Bronchial epithelial cell (primary cell): ENCODE measurements around the gene RUNX1. TPM values are rescaled to one million over a fixed set of nuclear protein-coding genes. Genes with fewer than 3 reads are reported as not detected.

Experiments
- DNase-seq: peaks from one replicate; pipeline ENCODE4 v3.0.0-alpha.2; 2010; ENCODE audit warnings: low read depth
- FAIRE-seq: peaks from 2 replicates; lab custom pipeline; 2011; peaks lifted over from hg19 to GRCh38; lab: Jason Lieb, UNC
- H3K27me3 ChIP-seq: 2 replicates; pipeline ENCODE4 v1.5.1; 2011; ENCODE audit warnings: low read length; ENCODE audit not compliant: control insufficient read depth, insufficient read depth
- H3K36me3 ChIP-seq: 2 replicates; pipeline ENCODE4 v1.5.1; 2011; ENCODE audit warnings: low read length; ENCODE audit not compliant: control insufficient read depth, insufficient read depth
- H3K4me3 ChIP-seq: 2 replicates; pipeline ENCODE4 v1.5.1; 2011; ENCODE audit warnings: mild to moderate bottlenecking, low read depth, low read length, control low read depth
- CTCF ChIP-seq: IDR thresholded peaks from 2 replicates; pipeline ENCODE4 v1.5.1; 2011; ENCODE audit warnings: mild to moderate bottlenecking, moderate library complexity, low read length, control low read depth, inconsistent platforms; ENCODE audit not compliant: insufficient read depth, severe bottlenecking
- total RNA-seq: library from RNA; depleted of rRNA; stranded (reverse); fragments of >200 nt; gene quantifications from 2 replicates; pipeline ENCODE4 v1.2.1, GENCODE V29; 2014

Gene RUNX1
- total RNA-seq, 1 donor from 2014 or later, result 11.8 TPM

DNA sequence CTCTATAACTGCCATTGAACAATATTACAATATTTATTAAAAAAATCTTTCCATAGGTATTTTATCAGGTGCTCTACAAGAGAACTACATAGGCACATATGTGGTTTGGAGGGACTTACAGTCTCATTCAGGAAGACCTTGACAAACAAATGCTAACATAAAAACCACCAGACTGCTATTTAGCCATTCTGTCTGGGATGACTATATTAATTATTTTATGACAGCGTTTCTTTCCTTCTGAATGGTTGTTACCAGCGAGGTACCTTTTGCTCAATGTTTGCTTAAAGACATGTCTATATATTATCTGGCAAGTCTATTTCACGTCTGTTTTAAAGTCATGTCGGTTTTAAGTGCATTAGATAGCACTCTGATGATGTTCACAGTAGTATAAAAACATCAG, 69.7 kb downstream of the RUNX1 start:
- no peak for DNase-seq
- Histone ChIP-seq H3K36me3 (no peaks in the 10 kb centered on the region), H3K4me3 (no peak overlapping the region), H3K27me3 (no peaks in the 10 kb centered on the region)
- no peak for FAIRE-seq
- no peak for TF ChIP-seq CTCF

DNA sequence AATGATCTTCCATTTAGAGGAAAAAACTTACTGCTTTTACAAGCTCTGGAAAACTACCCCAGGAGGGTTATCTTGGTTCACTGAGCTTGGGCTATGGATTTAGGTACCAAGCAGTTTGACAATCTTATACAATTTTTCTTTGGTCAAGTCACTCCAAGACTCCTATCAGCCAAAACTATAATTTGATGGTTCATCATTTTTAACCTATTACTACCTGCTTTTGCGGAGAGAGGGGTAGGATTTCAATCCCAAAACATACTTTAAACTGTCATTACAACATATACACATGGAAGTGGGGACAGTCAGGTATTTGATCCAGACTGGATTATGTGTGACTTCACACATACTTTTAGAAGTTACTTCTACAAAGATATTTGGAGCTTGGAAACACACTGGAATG, 71.8 kb downstream of the RUNX1 start:
- no peak for TF ChIP-seq CTCF
- no peak overlapping the region for H3K4me3 ChIP-seq
- H3K27me3 ChIP-seq, result no peaks in the 10 kb centered on the region
- H3K36me3 ChIP-seq, result no peaks in the 10 kb centered on the region
- DNase-seq, result no peak
- no peak for FAIRE-seq

- no peak for FAIRE-seq
- no peak for TF ChIP-seq CTCF
- Histone ChIP-seq H3K36me3 (no peaks in the 10 kb centered on the region), H3K27me3 (no peaks in the 10 kb centered on the region), H3K4me3 (no peak overlapping the region)
- DNase-seq, result no peak
Measured at GRCh38 chr21:34974162-34974981, 74.7 kb downstream of the RUNX1 start.

DNA sequence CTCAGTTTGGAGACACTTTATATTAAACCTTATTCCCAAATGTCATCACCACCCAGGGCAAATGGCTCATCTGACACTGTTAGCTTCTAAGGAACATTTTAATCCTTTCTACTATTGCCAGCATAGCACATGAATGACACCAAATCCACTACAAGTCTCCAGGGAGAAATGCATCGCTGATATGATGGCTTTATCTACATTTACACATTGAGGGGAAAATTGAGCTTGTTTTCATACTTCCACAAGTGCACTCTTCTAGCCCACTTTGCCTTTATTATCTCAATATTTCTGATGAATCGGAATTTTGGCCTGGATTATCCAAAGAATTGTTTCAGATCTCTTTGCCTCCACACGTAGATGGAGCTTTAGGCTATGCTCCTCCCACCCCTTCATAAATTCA, 75.4 kb downstream of the RUNX1 start:
- Histone ChIP-seq H3K36me3 (no peaks in the 10 kb centered on the region), H3K27me3 (no peaks in the 10 kb centered on the region), H3K4me3 (no peak overlapping the region)
- DNase-seq, result no peak
- no peak for FAIRE-seq
- no peak for TF ChIP-seq CTCF

- no peak for TF ChIP-seq CTCF
- H3K4me3 ChIP-seq, result no peak overlapping the region
- no peaks in the 10 kb centered on the region for H3K27me3 ChIP-seq
- no peaks in the 10 kb centered on the region for H3K36me3 ChIP-seq
- no peak for DNase-seq
- no peak for FAIRE-seq
Measured at GRCh38 chr21:34971656-34972055, 77.4 kb downstream of the RUNX1 start.

- no peak for TF ChIP-seq CTCF
- Histone ChIP-seq H3K27me3 (no peaks in the 10 kb centered on the region), H3K4me3 (no peak overlapping the region), H3K36me3 (no peaks in the 10 kb centered on the region)
- no peak for DNase-seq
- no peak for FAIRE-seq
Measured at GRCh38 chr21:34970566-34970965, 78.5 kb downstream of the RUNX1 start.
